Stimulated activated CD8-positive, alpha-beta memory T cell treated with anti-CD3 and anti-CD28 coated beads, Interleukin-7, amount 100 ng/mL, for 1 hour (primary cell): ENCODE results near the gene FGF5.
"Not testable (repeated sequence)": the region's sequence is repeated elsewhere in the genome, so short reads cannot be mapped to it uniquely, and the experiment has no call there.

Experiments
- DNase-seq, 2 donors: peaks; one replicate each; pipeline ENCODE4 v3.0.0-alpha.2; 2020; ENCODE audit warnings: low read depth in 2 of 2

The FGF5 gene

GRCh38 chr4:80254114-80254513 is 12.3 kb upstream of the FGF5 start:
- DNase-seq = no peak

- no peak for DNase-seq
Observed at GRCh38 chr4:80255329-80256095, 11.0 kb upstream of the FGF5 start.

- no peak for DNase-seq
Observed at GRCh38 chr4:80257851-80258250, 8.6 kb upstream of the FGF5 start.

- no peak for DNase-seq
Observed at GRCh38 chr4:80259012-80259411, 7.5 kb upstream of the FGF5 start.

GRCh38 chr4:80259817-80260216 is 6.6 kb upstream of the FGF5 start:
- DNase-seq = no peak

- no peak for DNase-seq
Observed at GRCh38 chr4:80261989-80262600, 4.4 kb upstream of the FGF5 start.

GRCh38 chr4:80263541-80264351 is 2.7 kb upstream of the FGF5 start:
- DNase-seq = no peak

GRCh38 chr4:80264352-80264647 is 2.2 kb upstream of the FGF5 start:
- DNase-seq = no peak

- DNase-seq = no peak
Observed at GRCh38 chr4:80264825-80265224, 1.6 kb upstream of the FGF5 start.

GRCh38 chr4:80265571-80266252 is 752 bp upstream of the FGF5 start:
- no peak for DNase-seq

- no peak for DNase-seq
Observed at GRCh38 chr4:80266902-80267380, 477 bp downstream of the FGF5 start.

- no peak for DNase-seq
Observed at GRCh38 chr4:80268081-80268823, 1.8 kb downstream of the FGF5 start.

GRCh38 chr4:80268936-80269335 is 2.5 kb downstream of the FGF5 start:
- DNase-seq = no peak

GRCh38 chr4:80270321-80270720 is 3.9 kb downstream of the FGF5 start:
- no peak for DNase-seq

- no peak for DNase-seq
Observed at GRCh38 chr4:80270868-80271267, 4.4 kb downstream of the FGF5 start.

GRCh38 chr4:80271801-80272200 is 5.3 kb downstream of the FGF5 start:
- DNase-seq = no peak

- DNase-seq = no peak
Observed at GRCh38 chr4:80276931-80277330, 10.5 kb downstream of the FGF5 start.

GRCh38 chr4:80279751-80280150 is 13.3 kb downstream of the FGF5 start:
- no peak for DNase-seq

- DNase-seq = no peak
Observed at GRCh38 chr4:80286451-80286850, 20.0 kb downstream of the FGF5 start.

- DNase-seq = not testable (repeated sequence)
Observed at GRCh38 chr4:80290665-80291064, 24.2 kb downstream of the FGF5 start.

- DNase-seq = no peak
Observed at GRCh38 chr4:80294206-80294605, 27.7 kb downstream of the FGF5 start.

- DNase-seq = no peak
Observed at GRCh38 chr4:80295336-80295735, 28.9 kb downstream of the FGF5 start.
